HEK293 (cell line): ENCODE results near the gene CST9.

Experiments used
- BCL11A ChIP-seq: fragments of 450-650 bp; formaldehyde crosslinking; IDR thresholded peaks from 2 replicates; pipeline ENCODE4 v1.5.1; 2016; ENCODE audit warnings: low read depth, missing biosample characterization, missing genetic modification characterization
- CTCF ChIP-seq: fragments of 450-650 bp; formaldehyde crosslinking; IDR thresholded peaks from 2 replicates; pipeline ENCODE4 v1.5.1; 2016; ENCODE audit warnings: missing biosample characterization, missing genetic modification characterization
- HOXC10 ChIP-seq: sonication (generic); formaldehyde crosslinking; IDR thresholded peaks from 2 replicates; pipeline ENCODE4 v1.8.1; 2023; ENCODE audit warnings: mild to moderate bottlenecking, missing genetic modification reagents
- ZBTB21 ChIP-seq: fragments of 450-650 bp; formaldehyde crosslinking; IDR thresholded peaks from 2 replicates; pipeline ENCODE4 v1.5.1; 2017; ENCODE audit warnings: missing biosample characterization, missing genetic modification characterization
- ZBTB8A ChIP-seq: fragments of 450-650 bp; formaldehyde crosslinking; IDR thresholded peaks from 2 replicates; pipeline ENCODE4 v1.5.1; 2016; ENCODE audit warnings: missing biosample characterization, missing genetic modification characterization
- ZFP3 ChIP-seq: fragments of 450-650 bp; formaldehyde crosslinking; IDR thresholded peaks from 2 replicates; pipeline ENCODE4 v1.5.1; 2016; ENCODE audit warnings: low read depth, missing biosample characterization, missing genetic modification characterization
- ZNF202 ChIP-seq: fragments of 450-650 bp; formaldehyde crosslinking; IDR thresholded peaks from 2 replicates; pipeline ENCODE4 v1.5.1; 2016; ENCODE audit warnings: missing biosample characterization, missing genetic modification characterization, borderline replicate concordance
- ZNF354C ChIP-seq: fragments of 450-650 bp; formaldehyde crosslinking; IDR thresholded peaks from 2 replicates; pipeline ENCODE4 v1.5.1; 2016; ENCODE audit warnings: missing biosample characterization, missing genetic modification characterization, low read depth, borderline replicate concordance
- ZNF514 ChIP-seq: fragments of 450-650 bp; formaldehyde crosslinking; IDR thresholded peaks from 2 replicates; pipeline ENCODE4 v1.5.1; 2016; ENCODE audit warnings: missing biosample characterization, missing genetic modification characterization
- ZNF704 ChIP-seq: fragments of 450-650 bp; formaldehyde crosslinking; IDR thresholded peaks from 2 replicates; pipeline ENCODE4 v1.5.1; 2016; ENCODE audit warnings: missing biosample characterization, missing genetic modification characterization
- TF ChIP-seq, protein P1 (sequence below): fragments of 450-650 bp; formaldehyde crosslinking; conservative IDR thresholded peaks from 2 replicates; pipeline ENCODE4 v1.5.1; 2016; ENCODE audit warnings: low read depth, missing biosample characterization, missing genetic modification characterization
- TF ChIP-seq, protein P2 (sequence below): fragments of 450-650 bp; formaldehyde crosslinking; IDR thresholded peaks from 2 replicates; pipeline ENCODE4 v1.5.1; 2016; ENCODE audit warnings: missing biosample characterization, missing genetic modification characterization

GRCh38 chr20:23603321-23603720, 2.4 kb downstream of the CST9 start:
- TF ChIP-seq CTCF (tag by site-specific recombination) (no peak), ZNF202 (tag by site-specific recombination) (no peak), ZBTB21 (tag by site-specific recombination) (no peak), ZNF354C (tag by site-specific recombination) (no peak), ZFP3 (tag by site-specific recombination) (no peak), ZNF514 (tag by site-specific recombination) (no peak), HOXC10 (CRISPR knock-in tag) (no peak), ZBTB8A (no peak), ZNF704 (tag by site-specific recombination) (no peak), BCL11A (tag by site-specific recombination) (no peak)
- TF ChIP-seq, protein P1, sequence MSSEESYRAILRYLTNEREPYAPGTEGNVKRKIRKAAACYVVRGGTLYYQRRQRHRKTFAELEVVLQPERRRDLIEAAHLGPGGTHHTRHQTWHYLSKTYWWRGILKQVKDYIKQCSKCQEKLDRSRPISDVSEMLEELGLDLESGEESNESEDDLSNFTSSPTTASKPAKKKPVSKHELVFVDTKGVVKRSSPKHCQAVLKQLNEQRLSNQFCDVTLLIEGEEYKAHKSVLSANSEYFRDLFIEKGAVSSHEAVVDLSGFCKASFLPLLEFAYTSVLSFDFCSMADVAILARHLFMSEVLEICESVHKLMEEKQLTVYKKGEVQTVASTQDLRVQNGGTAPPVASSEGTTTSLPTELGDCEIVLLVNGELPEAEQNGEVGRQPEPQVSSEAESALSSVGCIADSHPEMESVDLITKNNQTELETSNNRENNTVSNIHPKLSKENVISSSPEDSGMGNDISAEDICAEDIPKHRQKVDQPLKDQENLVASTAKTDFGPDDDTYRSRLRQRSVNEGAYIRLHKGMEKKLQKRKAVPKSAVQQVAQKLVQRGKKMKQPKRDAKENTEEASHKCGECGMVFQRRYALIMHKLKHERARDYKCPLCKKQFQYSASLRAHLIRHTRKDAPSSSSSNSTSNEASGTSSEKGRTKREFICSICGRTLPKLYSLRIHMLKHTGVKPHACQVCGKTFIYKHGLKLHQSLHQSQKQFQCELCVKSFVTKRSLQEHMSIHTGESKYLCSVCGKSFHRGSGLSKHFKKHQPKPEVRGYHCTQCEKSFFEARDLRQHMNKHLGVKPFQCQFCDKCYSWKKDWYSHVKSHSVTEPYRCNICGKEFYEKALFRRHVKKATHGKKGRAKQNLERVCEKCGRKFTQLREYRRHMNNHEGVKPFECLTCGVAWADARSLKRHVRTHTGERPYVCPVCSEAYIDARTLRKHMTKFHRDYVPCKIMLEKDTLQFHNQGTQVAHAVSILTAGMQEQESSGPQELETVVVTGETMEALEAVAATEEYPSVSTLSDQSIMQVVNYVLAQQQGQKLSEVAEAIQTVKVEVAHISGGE (tag by site-specific recombination) = no peak
- TF ChIP-seq, protein P2, sequence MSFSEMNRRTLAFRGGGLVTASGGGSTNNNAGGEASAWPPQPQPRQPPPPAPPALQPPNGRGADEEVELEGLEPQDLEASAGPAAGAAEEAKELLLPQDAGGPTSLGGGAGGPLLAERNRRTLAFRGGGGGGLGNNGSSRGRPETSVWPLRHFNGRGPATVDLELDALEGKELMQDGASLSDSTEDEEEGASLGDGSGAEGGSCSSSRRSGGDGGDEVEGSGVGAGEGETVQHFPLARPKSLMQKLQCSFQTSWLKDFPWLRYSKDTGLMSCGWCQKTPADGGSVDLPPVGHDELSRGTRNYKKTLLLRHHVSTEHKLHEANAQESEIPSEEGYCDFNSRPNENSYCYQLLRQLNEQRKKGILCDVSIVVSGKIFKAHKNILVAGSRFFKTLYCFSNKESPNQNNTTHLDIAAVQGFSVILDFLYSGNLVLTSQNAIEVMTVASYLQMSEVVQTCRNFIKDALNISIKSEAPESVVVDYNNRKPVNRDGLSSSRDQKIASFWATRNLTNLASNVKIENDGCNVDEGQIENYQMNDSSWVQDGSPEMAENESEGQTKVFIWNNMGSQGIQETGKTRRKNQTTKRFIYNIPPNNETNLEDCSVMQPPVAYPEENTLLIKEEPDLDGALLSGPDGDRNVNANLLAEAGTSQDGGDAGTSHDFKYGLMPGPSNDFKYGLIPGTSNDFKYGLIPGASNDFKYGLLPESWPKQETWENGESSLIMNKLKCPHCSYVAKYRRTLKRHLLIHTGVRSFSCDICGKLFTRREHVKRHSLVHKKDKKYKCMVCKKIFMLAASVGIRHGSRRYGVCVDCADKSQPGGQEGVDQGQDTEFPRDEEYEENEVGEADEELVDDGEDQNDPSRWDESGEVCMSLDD (tag by site-specific recombination) = no peak
